ENCODE measurements around the gene ZNF729.

Gene ZNF729

DNA sequence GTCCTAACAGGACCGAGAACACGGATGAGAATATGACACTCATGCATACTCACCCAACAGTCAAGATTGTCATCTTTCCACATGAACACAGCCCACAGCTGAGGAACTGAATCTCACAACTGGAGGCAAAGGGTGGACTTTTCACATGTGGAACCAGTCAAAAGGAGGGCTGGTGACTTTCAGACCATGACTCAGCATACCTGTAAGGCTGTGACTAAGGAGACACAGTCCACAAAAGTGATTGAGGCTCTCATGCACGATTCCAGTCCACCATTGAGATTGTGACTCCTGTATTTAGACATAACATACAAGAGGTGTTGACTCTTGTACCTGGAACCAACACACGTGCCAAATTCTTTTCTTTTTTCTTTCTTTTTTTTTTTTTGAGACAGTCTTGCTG, 40.0 kb downstream of the ZNF729 start (continued):
- TF ChIP-seq, protein P1, sequence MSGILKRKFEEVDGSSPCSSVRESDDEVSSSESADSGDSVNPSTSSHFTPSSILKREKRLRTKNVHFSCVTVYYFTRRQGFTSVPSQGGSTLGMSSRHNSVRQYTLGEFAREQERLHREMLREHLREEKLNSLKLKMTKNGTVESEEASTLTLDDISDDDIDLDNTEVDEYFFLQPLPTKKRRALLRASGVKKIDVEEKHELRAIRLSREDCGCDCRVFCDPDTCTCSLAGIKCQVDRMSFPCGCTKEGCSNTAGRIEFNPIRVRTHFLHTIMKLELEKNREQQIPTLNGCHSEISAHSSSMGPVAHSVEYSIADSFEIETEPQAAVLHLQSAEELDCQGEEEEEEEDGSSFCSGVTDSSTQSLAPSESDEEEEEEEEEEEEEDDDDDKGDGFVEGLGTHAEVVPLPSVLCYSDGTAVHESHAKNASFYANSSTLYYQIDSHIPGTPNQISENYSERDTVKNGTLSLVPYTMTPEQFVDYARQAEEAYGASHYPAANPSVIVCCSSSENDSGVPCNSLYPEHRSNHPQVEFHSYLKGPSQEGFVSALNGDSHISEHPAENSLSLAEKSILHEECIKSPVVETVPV (CRISPR knock-in tag; IDR thresholded peaks at IDR 0.05), result no peak
- TF ChIP-seq, protein P2, sequence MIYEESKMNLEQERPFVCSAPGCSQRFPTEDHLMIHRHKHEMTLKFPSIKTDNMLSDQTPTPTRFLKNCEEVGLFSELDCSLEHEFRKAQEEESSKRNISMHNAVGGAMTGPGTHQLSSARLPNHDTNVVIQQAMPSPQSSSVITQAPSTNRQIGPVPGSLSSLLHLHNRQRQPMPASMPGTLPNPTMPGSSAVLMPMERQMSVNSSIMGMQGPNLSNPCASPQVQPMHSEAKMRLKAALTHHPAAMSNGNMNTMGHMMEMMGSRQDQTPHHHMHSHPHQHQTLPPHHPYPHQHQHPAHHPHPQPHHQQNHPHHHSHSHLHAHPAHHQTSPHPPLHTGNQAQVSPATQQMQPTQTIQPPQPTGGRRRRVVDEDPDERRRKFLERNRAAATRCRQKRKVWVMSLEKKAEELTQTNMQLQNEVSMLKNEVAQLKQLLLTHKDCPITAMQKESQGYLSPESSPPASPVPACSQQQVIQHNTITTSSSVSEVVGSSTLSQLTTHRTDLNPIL (CRISPR knock-in tag; IDR thresholded peaks at IDR 0.05; ENCODE audit: low read depth), result no peak
- no peak for TF ChIP-seq SNAI2 (CRISPR knock-in tag; IDR thresholded peaks at IDR 0.05)
- no peak for TF ChIP-seq TOX (CRISPR knock-in tag; IDR thresholded peaks at IDR 0.05; ENCODE audit: borderline replicate concordance)
- no peak for TF ChIP-seq BACH2 (CRISPR knock-in tag; IDR thresholded peaks at IDR 0.05; ENCODE audit: borderline replicate concordance)

DNA sequence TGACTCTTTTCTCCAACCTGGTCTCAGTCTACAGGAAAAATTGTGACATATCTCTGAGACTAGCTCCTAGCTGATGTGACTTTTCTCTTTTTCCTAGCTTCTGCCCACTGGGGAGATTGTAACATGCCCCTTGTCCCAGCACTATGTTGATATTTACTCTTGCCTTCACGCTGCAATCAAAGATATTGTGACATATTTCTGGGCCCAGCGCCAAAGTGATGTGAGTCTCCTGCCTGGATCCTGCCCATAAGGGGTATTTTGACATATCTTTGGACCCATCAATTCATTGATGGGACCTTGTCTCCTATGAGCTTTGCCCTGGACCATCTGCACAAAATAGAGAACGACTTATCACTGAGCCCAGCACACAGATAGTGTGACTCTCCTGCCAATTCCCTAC, 41.1 kb downstream of the ZNF729 start:
- no peak for ATAC-seq
- TF ChIP-seq ZNF8 (CRISPR knock-in tag; IDR thresholded peaks at IDR 0.05) (no peak), GLIS3 (CRISPR knock-in tag; IDR thresholded peaks at IDR 0.05) (no peak)
- TF ChIP-seq, protein P3, sequence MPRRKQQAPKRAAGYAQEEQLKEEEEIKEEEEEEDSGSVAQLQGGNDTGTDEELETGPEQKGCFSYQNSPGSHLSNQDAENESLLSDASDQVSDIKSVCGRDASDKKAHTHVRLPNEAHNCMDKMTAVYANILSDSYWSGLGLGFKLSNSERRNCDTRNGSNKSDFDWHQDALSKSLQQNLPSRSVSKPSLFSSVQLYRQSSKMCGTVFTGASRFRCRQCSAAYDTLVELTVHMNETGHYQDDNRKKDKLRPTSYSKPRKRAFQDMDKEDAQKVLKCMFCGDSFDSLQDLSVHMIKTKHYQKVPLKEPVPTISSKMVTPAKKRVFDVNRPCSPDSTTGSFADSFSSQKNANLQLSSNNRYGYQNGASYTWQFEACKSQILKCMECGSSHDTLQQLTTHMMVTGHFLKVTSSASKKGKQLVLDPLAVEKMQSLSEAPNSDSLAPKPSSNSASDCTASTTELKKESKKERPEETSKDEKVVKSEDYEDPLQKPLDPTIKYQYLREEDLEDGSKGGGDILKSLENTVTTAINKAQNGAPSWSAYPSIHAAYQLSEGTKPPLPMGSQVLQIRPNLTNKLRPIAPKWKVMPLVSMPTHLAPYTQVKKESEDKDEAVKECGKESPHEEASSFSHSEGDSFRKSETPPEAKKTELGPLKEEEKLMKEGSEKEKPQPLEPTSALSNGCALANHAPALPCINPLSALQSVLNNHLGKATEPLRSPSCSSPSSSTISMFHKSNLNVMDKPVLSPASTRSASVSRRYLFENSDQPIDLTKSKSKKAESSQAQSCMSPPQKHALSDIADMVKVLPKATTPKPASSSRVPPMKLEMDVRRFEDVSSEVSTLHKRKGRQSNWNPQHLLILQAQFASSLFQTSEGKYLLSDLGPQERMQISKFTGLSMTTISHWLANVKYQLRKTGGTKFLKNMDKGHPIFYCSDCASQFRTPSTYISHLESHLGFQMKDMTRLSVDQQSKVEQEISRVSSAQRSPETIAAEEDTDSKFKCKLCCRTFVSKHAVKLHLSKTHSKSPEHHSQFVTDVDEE (CRISPR knock-in tag; IDR thresholded peaks at IDR 0.05), result no peak

DNA sequence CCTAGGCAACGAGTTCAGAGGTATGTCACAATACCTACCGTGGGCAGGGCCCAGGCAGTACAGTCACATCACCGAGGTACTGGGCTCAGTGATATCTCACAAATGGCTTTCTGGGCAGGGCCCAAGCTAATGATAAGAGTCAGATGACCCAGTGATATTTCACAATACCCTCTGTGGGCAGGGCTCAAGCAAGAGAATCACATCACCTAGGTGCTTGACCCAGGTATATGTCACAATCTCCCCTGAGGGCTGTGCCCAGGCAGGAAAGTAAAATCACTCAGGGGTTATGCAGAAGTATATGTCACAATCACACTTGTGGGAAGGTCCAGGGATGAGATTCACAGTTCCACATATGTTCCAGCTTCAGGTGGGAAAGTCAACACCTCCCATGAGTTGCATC, 45.3 kb downstream of the ZNF729 start:
- ATAC-seq, result no peak
- TF ChIP-seq GLIS3 (CRISPR knock-in tag; IDR thresholded peaks at IDR 0.05) (no peak), RARB (CRISPR knock-in tag; IDR thresholded peaks at IDR 0.05) (no peak), BACH2 (CRISPR knock-in tag; IDR thresholded peaks at IDR 0.05; ENCODE audit: borderline replicate concordance) (no peak)
- TF ChIP-seq, protein P4, sequence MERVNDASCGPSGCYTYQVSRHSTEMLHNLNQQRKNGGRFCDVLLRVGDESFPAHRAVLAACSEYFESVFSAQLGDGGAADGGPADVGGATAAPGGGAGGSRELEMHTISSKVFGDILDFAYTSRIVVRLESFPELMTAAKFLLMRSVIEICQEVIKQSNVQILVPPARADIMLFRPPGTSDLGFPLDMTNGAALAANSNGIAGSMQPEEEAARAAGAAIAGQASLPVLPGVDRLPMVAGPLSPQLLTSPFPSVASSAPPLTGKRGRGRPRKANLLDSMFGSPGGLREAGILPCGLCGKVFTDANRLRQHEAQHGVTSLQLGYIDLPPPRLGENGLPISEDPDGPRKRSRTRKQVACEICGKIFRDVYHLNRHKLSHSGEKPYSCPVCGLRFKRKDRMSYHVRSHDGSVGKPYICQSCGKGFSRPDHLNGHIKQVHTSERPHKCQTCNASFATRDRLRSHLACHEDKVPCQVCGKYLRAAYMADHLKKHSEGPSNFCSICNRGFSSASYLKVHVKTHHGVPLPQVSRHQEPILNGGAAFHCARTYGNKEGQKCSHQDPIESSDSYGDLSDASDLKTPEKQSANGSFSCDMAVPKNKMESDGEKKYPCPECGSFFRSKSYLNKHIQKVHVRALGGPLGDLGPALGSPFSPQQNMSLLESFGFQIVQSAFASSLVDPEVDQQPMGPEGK (CRISPR knock-in tag; IDR thresholded peaks at IDR 0.05; ENCODE audit: borderline replicate concordance), result no peak

DNA sequence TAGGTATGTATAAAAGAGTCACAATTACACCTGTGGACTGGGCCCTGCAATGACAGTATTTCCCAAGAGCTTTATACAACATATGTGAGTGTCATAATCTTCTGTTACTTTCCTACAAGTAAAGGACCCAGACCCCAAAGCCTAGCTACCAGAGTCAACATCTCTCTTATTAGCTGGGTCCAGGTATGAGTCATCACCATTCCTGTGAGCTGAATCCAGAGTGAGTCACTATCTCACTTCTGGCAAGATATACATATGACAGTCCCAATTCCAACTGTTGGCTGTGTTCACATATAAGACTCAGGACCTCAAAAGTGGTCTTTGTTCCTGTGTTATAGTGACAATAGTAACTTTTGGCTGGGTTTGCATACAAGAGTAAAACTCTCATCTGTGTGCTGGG, 46.7 kb downstream of the ZNF729 start:
- no peak for ATAC-seq
- TF ChIP-seq ARNTL (CRISPR knock-in tag; IDR thresholded peaks at IDR 0.05; ENCODE audit: borderline replicate concordance, low read depth) (no peak), ZNF8 (CRISPR knock-in tag; IDR thresholded peaks at IDR 0.05) (no peak), ESRRG (CRISPR knock-in tag; IDR thresholded peaks at IDR 0.05) (no peak), PPARA (CRISPR knock-in tag; IDR thresholded peaks at IDR 0.05; ENCODE audit: borderline replicate concordance) (no peak), ZFP3 (CRISPR knock-in tag; IDR thresholded peaks at IDR 0.05) (no peak), ZNF70 (CRISPR knock-in tag; IDR thresholded peaks at IDR 0.05) (no peak), GLIS3 (CRISPR knock-in tag; IDR thresholded peaks at IDR 0.05) (no peak), ZFP30 (CRISPR knock-in tag; IDR thresholded peaks at IDR 0.05) (no peak), SNAI2 (CRISPR knock-in tag; IDR thresholded peaks at IDR 0.05) (no peak), BACH2 (CRISPR knock-in tag; IDR thresholded peaks at IDR 0.05; ENCODE audit: borderline replicate concordance) (no peak), OSR1 (CRISPR knock-in tag; IDR thresholded peaks at IDR 0.05) (no peak)
- TF ChIP-seq, protein P5, sequence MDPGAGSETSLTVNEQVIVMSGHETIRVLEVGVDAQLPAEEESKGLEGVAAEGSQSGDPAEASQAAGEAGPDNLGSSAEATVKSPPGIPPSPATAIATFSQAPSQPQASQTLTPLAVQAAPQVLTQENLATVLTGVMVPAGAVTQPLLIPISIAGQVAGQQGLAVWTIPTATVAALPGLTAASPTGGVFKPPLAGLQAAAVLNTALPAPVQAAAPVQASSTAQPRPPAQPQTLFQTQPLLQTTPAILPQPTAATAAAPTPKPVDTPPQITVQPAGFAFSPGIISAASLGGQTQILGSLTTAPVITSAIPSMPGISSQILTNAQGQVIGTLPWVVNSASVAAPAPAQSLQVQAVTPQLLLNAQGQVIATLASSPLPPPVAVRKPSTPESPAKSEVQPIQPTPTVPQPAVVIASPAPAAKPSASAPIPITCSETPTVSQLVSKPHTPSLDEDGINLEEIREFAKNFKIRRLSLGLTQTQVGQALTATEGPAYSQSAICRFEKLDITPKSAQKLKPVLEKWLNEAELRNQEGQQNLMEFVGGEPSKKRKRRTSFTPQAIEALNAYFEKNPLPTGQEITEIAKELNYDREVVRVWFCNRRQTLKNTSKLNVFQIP (CRISPR knock-in tag; IDR thresholded peaks at IDR 0.05; ENCODE audit: borderline replicate concordance, low read depth), result no peak

DNA sequence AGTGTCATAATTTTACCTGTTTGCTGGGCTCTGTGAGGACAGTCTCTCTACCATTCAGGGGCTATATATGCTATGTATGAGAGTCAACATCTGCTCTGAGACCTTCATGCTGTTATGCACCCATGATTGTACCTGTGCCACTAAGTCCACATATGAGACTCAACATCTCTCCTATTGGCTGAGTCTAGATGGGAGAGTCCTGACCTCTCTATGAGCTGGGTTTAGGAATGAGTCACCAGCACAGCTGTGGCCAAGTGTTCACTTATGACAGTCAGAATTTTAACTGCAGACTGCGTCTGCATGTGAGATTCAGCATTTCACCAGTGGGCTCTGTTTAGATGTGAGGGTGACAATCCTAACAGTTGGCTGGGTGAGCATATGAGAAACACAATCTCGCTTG, 49.5 kb downstream of the ZNF729 start:
- no peak for ATAC-seq
- TF ChIP-seq, protein P5 (CRISPR knock-in tag; IDR thresholded peaks at IDR 0.05; ENCODE audit: borderline replicate concordance, low read depth), result no peak
- TF ChIP-seq PPARA (CRISPR knock-in tag; IDR thresholded peaks at IDR 0.05; ENCODE audit: borderline replicate concordance) (no peak), ZFP30 (CRISPR knock-in tag; IDR thresholded peaks at IDR 0.05) (no peak), ISL1 (CRISPR knock-in tag; IDR thresholded peaks at IDR 0.05) (no peak), ZNF8 (CRISPR knock-in tag; IDR thresholded peaks at IDR 0.05) (no peak)

Measured in SK-N-SH treated with all-trans-retinoic acid at 6 μM for 48 hours (cell line).